Gastrocnemius medialis (tissue), 4 donors: ENCODE data around the gene HES4.

Source experiments
- POLR2A ChIP-seq, 2 donors: fragments of 450-650 bp; IDR thresholded peaks; one replicate each; pipeline ENCODE4 v1.6.1; 2017; ENCODE audit warnings: antibody characterized with exemption in 2 of 2, mild to moderate bottlenecking in 2 of 2, moderate library complexity in 2 of 2
- TF ChIP-seq, protein P1 (sequence below), 5 experiments: fragments of 450-650 bp in 3 of 5; fragments of 200-600 bp in 2 of 5; sonication (generic) in 2 of 5; IDR thresholded peaks in 4 of 5; conservative IDR thresholded peaks in 1 of 5; 1 replicate in 4 of 5; 2 replicates in 1 of 5; pipeline ENCODE4 v1.5.1; 2016 to 2019; ENCODE audit warnings: antibody characterized with exemption in 5 of 5, mild to moderate bottlenecking in 3 of 5, moderate library complexity in 3 of 5

DNA sequence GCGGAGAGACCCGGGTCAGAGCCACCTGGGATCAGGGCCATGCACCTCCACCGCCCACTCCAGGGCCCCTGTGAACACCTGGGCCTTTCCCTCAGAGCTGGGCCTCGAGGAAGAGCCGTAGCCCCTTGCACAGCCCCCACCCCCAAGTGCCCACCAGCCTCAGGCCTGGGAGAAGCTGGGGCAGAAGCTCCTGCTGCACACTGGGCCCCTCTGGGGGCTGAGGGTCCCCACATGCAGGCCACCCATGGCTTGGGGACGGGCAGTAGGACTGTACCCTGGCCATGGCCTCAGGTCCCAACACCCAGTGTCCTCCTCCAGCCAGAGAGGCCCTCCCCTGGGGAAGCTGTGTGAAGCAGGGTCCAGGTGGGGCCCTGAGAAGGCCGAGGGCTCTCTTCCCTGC lies 47.3 kb downstream of the HES4 start:
- TF ChIP-seq, protein P1, sequence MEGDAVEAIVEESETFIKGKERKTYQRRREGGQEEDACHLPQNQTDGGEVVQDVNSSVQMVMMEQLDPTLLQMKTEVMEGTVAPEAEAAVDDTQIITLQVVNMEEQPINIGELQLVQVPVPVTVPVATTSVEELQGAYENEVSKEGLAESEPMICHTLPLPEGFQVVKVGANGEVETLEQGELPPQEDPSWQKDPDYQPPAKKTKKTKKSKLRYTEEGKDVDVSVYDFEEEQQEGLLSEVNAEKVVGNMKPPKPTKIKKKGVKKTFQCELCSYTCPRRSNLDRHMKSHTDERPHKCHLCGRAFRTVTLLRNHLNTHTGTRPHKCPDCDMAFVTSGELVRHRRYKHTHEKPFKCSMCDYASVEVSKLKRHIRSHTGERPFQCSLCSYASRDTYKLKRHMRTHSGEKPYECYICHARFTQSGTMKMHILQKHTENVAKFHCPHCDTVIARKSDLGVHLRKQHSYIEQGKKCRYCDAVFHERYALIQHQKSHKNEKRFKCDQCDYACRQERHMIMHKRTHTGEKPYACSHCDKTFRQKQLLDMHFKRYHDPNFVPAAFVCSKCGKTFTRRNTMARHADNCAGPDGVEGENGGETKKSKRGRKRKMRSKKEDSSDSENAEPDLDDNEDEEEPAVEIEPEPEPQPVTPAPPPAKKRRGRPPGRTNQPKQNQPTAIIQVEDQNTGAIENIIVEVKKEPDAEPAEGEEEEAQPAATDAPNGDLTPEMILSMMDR (IDR thresholded peaks at IDR 0.05 in 4 of 5, conservative IDR thresholded peaks at IDR 0.05 in 1 of 5) = no peak
- no peak for TF ChIP-seq POLR2A (IDR thresholded peaks at IDR 0.05)
